ENCODE results near the gene ABCC6. TPM values are rescaled to one million over a fixed set of nuclear protein-coding genes. Genes with fewer than 3 reads are reported as not detected.

The ABCC6 gene
- polyA plus RNA-seq, 1 experiment = 1.2 TPM

GRCh38 chr16:16137110-16137509, 86.2 kb downstream of the ABCC6 start:
- Histone ChIP-seq H3K4me3 (ENCODE audit: low read depth, low read length) (no peak overlapping the region), H3K36me3 (ENCODE audit: control insufficient read depth, insufficient read depth, low read length) (peaks cover 21% of the 10 kb centered on the region), H3K27me3 (ENCODE audit: control insufficient read depth, insufficient read depth, low read length) (no peaks in the 10 kb centered on the region)
- no peak for TF ChIP-seq CTCF (IDR thresholded peaks at IDR 0.05; ENCODE audit: insufficient read depth, low read depth, low read length)
- ChIA-PET POLR2A (no interaction called here), CTCF (interaction anchor here (0.5 to 0.7 kb wide), 2 partner anchors 30 to 452 kb away, joined by 3 read pairs; no protein-coding TSS in a partner anchor)
- DNase-seq (ENCODE audit: low read depth) = no peak

GRCh38 chr16:16136588-16136987, 86.7 kb downstream of the ABCC6 start:
- Histone ChIP-seq H3K27me3 (ENCODE audit: control insufficient read depth, insufficient read depth, low read length) (no peaks in the 10 kb centered on the region), H3K4me3 (ENCODE audit: low read depth, low read length) (no peak overlapping the region), H3K36me3 (ENCODE audit: control insufficient read depth, insufficient read depth, low read length) (peaks cover 23% of the 10 kb centered on the region)
- ChIA-PET POLR2A (no interaction called here), CTCF (interaction anchor here (0.5 to 0.9 kb wide), 3 partner anchors 25 to 451 kb away, joined by 3 read pairs; no protein-coding TSS in a partner anchor)
- TF ChIP-seq CTCF (IDR thresholded peaks at IDR 0.05; ENCODE audit: insufficient read depth, low read depth, low read length) = no peak
- no peak for DNase-seq (ENCODE audit: low read depth)

GRCh38 chr16:16133943-16134604, 89.2 kb downstream of the ABCC6 start:
- no peak overlapping the region for H3K4me3 ChIP-seq (ENCODE audit: low read depth, low read length)
- no peaks in the 10 kb centered on the region for H3K27me3 ChIP-seq (ENCODE audit: control insufficient read depth, insufficient read depth, low read length)
- H3K36me3 ChIP-seq (ENCODE audit: control insufficient read depth, insufficient read depth, low read length) = peaks cover 24% of the 10 kb centered on the region
- ChIA-PET POLR2A (no interaction called here), CTCF (interaction anchor here (0.6 kb wide), 1 partner anchor 92 kb away, joined by 3 read pairs; no protein-coding TSS in a partner anchor)
- TF ChIP-seq CTCF (IDR thresholded peaks at IDR 0.05; ENCODE audit: insufficient read depth, low read depth, low read length) = no peak
- no peak for DNase-seq (ENCODE audit: low read depth)

GRCh38 chr16:16131659-16132058, 91.6 kb downstream of the ABCC6 start:
- POLR2A ChIA-PET = no interaction called here

GRCh38 chr16:16131204-16131603, 92.1 kb downstream of the ABCC6 start:
- peaks cover 10% of the 10 kb centered on the region for H3K36me3 ChIP-seq (ENCODE audit: control insufficient read depth, insufficient read depth, low read length)

More at GRCh38 chr16:16131659-16132058, 91.6 kb downstream of the ABCC6 start:
- TF ChIP-seq CTCF (IDR thresholded peaks at IDR 0.05; ENCODE audit: insufficient read depth, low read depth, low read length) = no peak
- peaks cover 14% of the 10 kb centered on the region for H3K36me3 ChIP-seq (ENCODE audit: control insufficient read depth, insufficient read depth, low read length)
- H3K4me3 ChIP-seq (ENCODE audit: low read depth, low read length) = no peak overlapping the region
- no peaks in the 10 kb centered on the region for H3K27me3 ChIP-seq (ENCODE audit: control insufficient read depth, insufficient read depth, low read length)
- CTCF ChIA-PET = interaction anchor here (1.4 kb wide), 1 partner anchor 257 kb away, joined by 8 read pairs; no protein-coding TSS in a partner anchor
- DNase-seq (ENCODE audit: low read depth) = no peak

More at GRCh38 chr16:16131204-16131603, 92.1 kb downstream of the ABCC6 start:
- CTCF ChIA-PET = no interaction called here
- Histone ChIP-seq H3K27me3 (ENCODE audit: control insufficient read depth, insufficient read depth, low read length) (no peaks in the 10 kb centered on the region), H3K4me3 (ENCODE audit: low read depth, low read length) (no peak overlapping the region)
- no peak for DNase-seq (ENCODE audit: low read depth)
- POLR2A ChIA-PET = no interaction called here
- no peak for TF ChIP-seq CTCF (IDR thresholded peaks at IDR 0.05; ENCODE audit: insufficient read depth, low read depth, low read length)

All from BJ (cell line).